ENCODE results near the gene HOMER1.
"Not testable (repeated sequence)": the region's sequence is repeated elsewhere in the genome, so short reads cannot be mapped to it uniquely, and the experiment has no call there.

The HOMER1 gene

GRCh38 chr5:79518718-79519117 lies 4.8 kb upstream of the HOMER1 start:
- in situ Hi-C loops (cut with MboI; ENCODE audit: low sequenced_read_pairs): no loop called here

GRCh38 chr5:79517601-79518000 lies 3.7 kb upstream of the HOMER1 start:
- in situ Hi-C loops (cut with MboI; ENCODE audit: low sequenced_read_pairs): no loop called here

GRCh38 chr5:79516986-79517385 lies 3.1 kb upstream of the HOMER1 start:
- in situ Hi-C loops (cut with MboI; ENCODE audit: low sequenced_read_pairs): no loop called here

- in situ Hi-C loops (cut with MboI; ENCODE audit: low sequenced_read_pairs): not testable (repeated sequence)
Observed at GRCh38 chr5:79516331-79516730, 2.4 kb upstream of the HOMER1 start.

- in situ Hi-C loops (cut with MboI; ENCODE audit: low sequenced_read_pairs): no loop called here
Observed at GRCh38 chr5:79514391-79515105, 614 bp upstream of the HOMER1 start.

GRCh38 chr5:79513308-79513703 lies 628 bp downstream of the HOMER1 start:
- in situ Hi-C loops (cut with MboI; ENCODE audit: low sequenced_read_pairs): no loop called here

GRCh38 chr5:79512471-79513307 lies 1.2 kb downstream of the HOMER1 start:
- in situ Hi-C loops (cut with MboI; ENCODE audit: low sequenced_read_pairs): no loop called here

GRCh38 chr5:79512049-79512448 lies 1.9 kb downstream of the HOMER1 start:
- in situ Hi-C loops (cut with MboI; ENCODE audit: low sequenced_read_pairs): no loop called here

GRCh38 chr5:79510638-79511037 lies 3.3 kb downstream of the HOMER1 start:
- in situ Hi-C loops (cut with MboI; ENCODE audit: low sequenced_read_pairs): no loop called here

GRCh38 chr5:79509244-79509885 lies 4.6 kb downstream of the HOMER1 start:
- in situ Hi-C loops (cut with MboI; ENCODE audit: low sequenced_read_pairs): no loop called here

- in situ Hi-C loops (cut with MboI; ENCODE audit: low sequenced_read_pairs): no loop called here
Observed at GRCh38 chr5:79508794-79509193, 5.1 kb downstream of the HOMER1 start.

GRCh38 chr5:79508354-79508753 lies 5.6 kb downstream of the HOMER1 start:
- in situ Hi-C loops (cut with MboI; ENCODE audit: low sequenced_read_pairs): no loop called here

- in situ Hi-C loops (cut with MboI; ENCODE audit: low sequenced_read_pairs): no loop called here
Observed at GRCh38 chr5:79507251-79508205, 6.4 kb downstream of the HOMER1 start.

- in situ Hi-C loops (cut with MboI; ENCODE audit: low sequenced_read_pairs): no loop called here
Observed at GRCh38 chr5:79505138-79505537, 8.8 kb downstream of the HOMER1 start.

- in situ Hi-C loops (cut with MboI; ENCODE audit: low sequenced_read_pairs): no loop called here
Observed at GRCh38 chr5:79503794-79504495, 10.0 kb downstream of the HOMER1 start.

GRCh38 chr5:79499640-79500273 lies 14.2 kb downstream of the HOMER1 start:
- in situ Hi-C loops (cut with MboI; ENCODE audit: low sequenced_read_pairs): no loop called here

- in situ Hi-C loops (cut with MboI; ENCODE audit: low sequenced_read_pairs): no loop called here
Observed at GRCh38 chr5:79495311-79495710, 18.6 kb downstream of the HOMER1 start.

- in situ Hi-C loops (cut with MboI; ENCODE audit: low sequenced_read_pairs): no loop called here
Observed at GRCh38 chr5:79493596-79494345, 20.2 kb downstream of the HOMER1 start.

Data from hTERT RPE-1 (cell line).